NCI-H1694 (cell line): Measurements from ENCODE around the gene ERCC5.

ENCODE experiments used
- DNase-seq: peaks from one replicate; lab custom pipeline; 2025; lab: John Stamatoyannopoulos, UW

The ERCC5 gene

GRCh38 chr13:102892503-102892902 lies 46.7 kb downstream of the ERCC5 start:
- DNase-seq, result no peak

GRCh38 chr13:102897371-102898138 lies 51.7 kb downstream of the ERCC5 start:
- DNase-seq, result no peak

- DNase-seq, result no peak
Observed at GRCh38 chr13:102900193-102900608, 54.4 kb downstream of the ERCC5 start.

GRCh38 chr13:102901056-102901455 lies 55.2 kb downstream of the ERCC5 start:
- no peak for DNase-seq

GRCh38 chr13:102901615-102902305 lies 55.9 kb downstream of the ERCC5 start:
- DNase-seq, result no peak

- DNase-seq, result no peak
Observed at GRCh38 chr13:102902789-102903347, 57.0 kb downstream of the ERCC5 start.

- DNase-seq, result peak; percentile 17
Observed at GRCh38 chr13:102903659-102904407, 58.0 kb downstream of the ERCC5 start.

- DNase-seq, result no peak
Observed at GRCh38 chr13:102904408-102904862, 58.6 kb downstream of the ERCC5 start.

- DNase-seq, result no peak
Observed at GRCh38 chr13:102905905-102906771, 60.3 kb downstream of the ERCC5 start.

- DNase-seq, result no peak
Observed at GRCh38 chr13:102907016-102907756, 61.4 kb downstream of the ERCC5 start.

- DNase-seq, result no peak
Observed at GRCh38 chr13:102907886-102908515, 62.2 kb downstream of the ERCC5 start.

- no peak for DNase-seq
Observed at GRCh38 chr13:102909971-102910370, 64.1 kb downstream of the ERCC5 start.

GRCh38 chr13:102911336-102911735 lies 65.5 kb downstream of the ERCC5 start:
- DNase-seq, result no peak

- no peak for DNase-seq
Observed at GRCh38 chr13:102912599-102912998, 66.8 kb downstream of the ERCC5 start.

GRCh38 chr13:102913914-102914313 lies 68.1 kb downstream of the ERCC5 start:
- DNase-seq, result no peak

GRCh38 chr13:102914339-102914930 lies 68.6 kb downstream of the ERCC5 start:
- no peak for DNase-seq

- no peak for DNase-seq
Observed at GRCh38 chr13:102915393-102915930, 69.6 kb downstream of the ERCC5 start.

GRCh38 chr13:102917019-102917418 lies 71.2 kb downstream of the ERCC5 start:
- DNase-seq, result no peak

GRCh38 chr13:102922184-102922583 lies 76.4 kb downstream of the ERCC5 start:
- no peak for DNase-seq
